HK-2 (cell line): ENCODE data around the gene PRSS22.
A peak's percentile ranks its signal among the peaks of the same experiment; 100 is the strongest.

Source experiments
- DNase-seq: peaks from one replicate; pipeline ENCODE4 v3.0.0-alpha.2; 2018; ENCODE audit not compliant: unreplicated experiment

PRSS22 gene

GRCh38 chr16:2852731-2853507 lies 5.1 kb downstream of the PRSS22 start:
- no peak for DNase-seq

GRCh38 chr16:2852003-2852730 lies 5.8 kb downstream of the PRSS22 start:
- no peak for DNase-seq

- DNase-seq = no peak
Observed at GRCh38 chr16:2848933-2849725, 8.8 kb downstream of the PRSS22 start.

GRCh38 chr16:2846511-2847310 lies 11.3 kb downstream of the PRSS22 start:
- no peak for DNase-seq

- DNase-seq = no peak
Observed at GRCh38 chr16:2845116-2845515, 12.9 kb downstream of the PRSS22 start.

- no peak for DNase-seq
Observed at GRCh38 chr16:2843526-2843925, 14.4 kb downstream of the PRSS22 start.

GRCh38 chr16:2842340-2843000 lies 15.5 kb downstream of the PRSS22 start:
- no peak for DNase-seq

GRCh38 chr16:2841606-2842339 lies 16.2 kb downstream of the PRSS22 start:
- DNase-seq = no peak

- DNase-seq = no peak
Observed at GRCh38 chr16:2840914-2841313, 17.1 kb downstream of the PRSS22 start.

GRCh38 chr16:2839650-2840450 lies 18.1 kb downstream of the PRSS22 start:
- DNase-seq = no peak

- peak; percentile 31 for DNase-seq
Observed at GRCh38 chr16:2838928-2839327, 19.0 kb downstream of the PRSS22 start.

GRCh38 chr16:2836646-2837508 lies 21.1 kb downstream of the PRSS22 start:
- no peak for DNase-seq

GRCh38 chr16:2835638-2836493 lies 22.1 kb downstream of the PRSS22 start:
- peak; percentile 90 for DNase-seq

- no peak for DNase-seq
Observed at GRCh38 chr16:2834968-2835367, 23.0 kb downstream of the PRSS22 start.

GRCh38 chr16:2833776-2834175 lies 24.2 kb downstream of the PRSS22 start:
- DNase-seq = no peak

- DNase-seq = no peak
Observed at GRCh38 chr16:2831203-2831602, 26.8 kb downstream of the PRSS22 start.

- no peak for DNase-seq
Observed at GRCh38 chr16:2830355-2830695, 27.6 kb downstream of the PRSS22 start.
